GM21390 (cell line): Measurements from ENCODE around the gene EPHB2.
"Not testable (repeated sequence)": the region's sequence is repeated elsewhere in the genome, so short reads cannot be mapped to it uniquely, and the experiment has no call there.

ENCODE experiments used
- ATAC-seq: cut with Tn5 transposase; IDR thresholded peaks from one replicate; pipeline ENCODE4 v1.9.1; 2021; ENCODE audit not compliant: unreplicated experiment

The EPHB2 gene

GRCh38 chr1:22932803-22933470, 222.3 kb downstream of the EPHB2 start:
- ATAC-seq = no peak

- no peak for ATAC-seq
Measured at GRCh38 chr1:22935433-22935832, 224.8 kb downstream of the EPHB2 start.

GRCh38 chr1:22936681-22937080, 226.0 kb downstream of the EPHB2 start:
- ATAC-seq = no peak

GRCh38 chr1:22941257-22941656, 230.6 kb downstream of the EPHB2 start:
- ATAC-seq = no peak

- ATAC-seq = no peak
Measured at GRCh38 chr1:22944346-22945055, 233.9 kb downstream of the EPHB2 start.

GRCh38 chr1:22945171-22945570, 234.5 kb downstream of the EPHB2 start:
- not testable (repeated sequence) for ATAC-seq

- no peak for ATAC-seq
Measured at GRCh38 chr1:22949822-22950331, 239.2 kb downstream of the EPHB2 start.

- no peak for ATAC-seq
Measured at GRCh38 chr1:22951796-22952195, 241.2 kb downstream of the EPHB2 start.

GRCh38 chr1:22952694-22953056, 242.0 kb downstream of the EPHB2 start:
- no peak for ATAC-seq

GRCh38 chr1:22953057-22953739, 242.6 kb downstream of the EPHB2 start:
- no peak for ATAC-seq

GRCh38 chr1:22953740-22954141, 243.1 kb downstream of the EPHB2 start:
- ATAC-seq = no peak

- no peak for ATAC-seq
Measured at GRCh38 chr1:22955146-22955545, 244.5 kb downstream of the EPHB2 start.

- ATAC-seq = no peak
Measured at GRCh38 chr1:22957066-22957465, 246.4 kb downstream of the EPHB2 start.

GRCh38 chr1:22958556-22958955, 247.9 kb downstream of the EPHB2 start:
- no peak for ATAC-seq

GRCh38 chr1:22959545-22960360, 249.1 kb downstream of the EPHB2 start:
- no peak for ATAC-seq

GRCh38 chr1:22962558-22962957, 251.9 kb downstream of the EPHB2 start:
- no peak for ATAC-seq

- ATAC-seq = no peak
Measured at GRCh38 chr1:22963044-22963677, 252.5 kb downstream of the EPHB2 start.

GRCh38 chr1:22966309-22966708, 255.7 kb downstream of the EPHB2 start:
- ATAC-seq = no peak

- ATAC-seq = no peak
Measured at GRCh38 chr1:22967833-22968232, 257.2 kb downstream of the EPHB2 start.

- no peak for ATAC-seq
Measured at GRCh38 chr1:22969304-22969709, 258.7 kb downstream of the EPHB2 start.

- ATAC-seq = no peak
Measured at GRCh38 chr1:22970096-22970495, 259.5 kb downstream of the EPHB2 start.
